NCI-H2107 treated with DMSO at 0.1 percent for 48 hours (cell line): Measurements from ENCODE around the gene TALDO1.

ENCODE experiments used
- DNase-seq: peaks from one replicate; lab custom pipeline; 2025; ENCODE audit not compliant: unreplicated experiment; lab: John Stamatoyannopoulos, UW

TALDO1 gene

GRCh38 chr11:786235-787083, 39.2 kb downstream of the TALDO1 start:
- DNase-seq, result no peak

- no peak for DNase-seq
Observed at GRCh38 chr11:787084-787675, 39.9 kb downstream of the TALDO1 start.

GRCh38 chr11:788009-788640, 40.9 kb downstream of the TALDO1 start:
- no peak for DNase-seq

GRCh38 chr11:788953-789940, 42.0 kb downstream of the TALDO1 start:
- DNase-seq, result no peak

- DNase-seq, result no peak
Observed at GRCh38 chr11:789943-790342, 42.7 kb downstream of the TALDO1 start, which contains the start of gene CEND1. CEND1 (minus strand) TSS chr11:790090; CDS start chr11:788576, 1,514 bp downstream.

GRCh38 chr11:790721-791564, 43.7 kb downstream of the TALDO1 start:
- DNase-seq, result no peak

- no peak for DNase-seq
Observed at GRCh38 chr11:791658-792534, 44.6 kb downstream of the TALDO1 start.

GRCh38 chr11:792535-792821, 45.2 kb downstream of the TALDO1 start:
- DNase-seq, result no peak

- no peak for DNase-seq
Observed at GRCh38 chr11:792873-793272, 45.6 kb downstream of the TALDO1 start.

GRCh38 chr11:793556-793955, 46.3 kb downstream of the TALDO1 start:
- no peak for DNase-seq

- DNase-seq, result no peak
Observed at GRCh38 chr11:794013-794765, 46.9 kb downstream of the TALDO1 start.

- DNase-seq, result no peak
Observed at GRCh38 chr11:794766-795633, 47.7 kb downstream of the TALDO1 start.

- peak; percentile 60 for DNase-seq
Observed at GRCh38 chr11:795634-796564, 48.6 kb downstream of the TALDO1 start.

GRCh38 chr11:796565-797295, 49.5 kb downstream of the TALDO1 start:
- DNase-seq, result no peak

GRCh38 chr11:797296-798092, 50.2 kb downstream of the TALDO1 start:
- peak; percentile 57 for DNase-seq
